ENCODE results near the gene NEK5. TPM values are rescaled to one million over a fixed set of nuclear protein-coding genes. Genes with fewer than 3 reads are reported as not detected.

Gene NEK5
- total RNA-seq, 1 donor from 2014 or later, result 4.3 TPM

DNA sequence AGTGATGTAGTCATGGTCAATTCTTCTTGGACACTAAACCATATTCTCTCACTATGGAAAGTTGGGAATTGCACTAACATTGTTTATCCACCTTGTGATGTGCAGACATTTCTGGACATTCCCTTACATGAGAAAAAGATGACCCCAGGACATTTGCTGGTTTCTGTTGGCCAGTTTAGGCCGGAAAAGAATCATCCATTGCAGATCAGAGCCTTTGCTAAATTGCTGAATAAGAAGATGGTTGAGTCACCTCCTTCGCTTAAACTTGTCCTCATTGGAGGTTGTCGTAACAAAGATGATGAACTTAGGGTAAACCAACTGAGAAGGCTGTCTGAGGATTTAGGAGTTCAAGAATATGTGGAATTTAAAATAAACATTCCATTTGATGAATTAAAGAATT, 104.4 kb downstream of the NEK5 start, which contains the start of gene UTP14C:
TSS of gene UTP14C (plus strand) at position 211 of the 400 bp plus-strand sequence. CDS start 4,114 bp downstream, outside the sequence.
- TF ChIP-seq, protein P1, sequence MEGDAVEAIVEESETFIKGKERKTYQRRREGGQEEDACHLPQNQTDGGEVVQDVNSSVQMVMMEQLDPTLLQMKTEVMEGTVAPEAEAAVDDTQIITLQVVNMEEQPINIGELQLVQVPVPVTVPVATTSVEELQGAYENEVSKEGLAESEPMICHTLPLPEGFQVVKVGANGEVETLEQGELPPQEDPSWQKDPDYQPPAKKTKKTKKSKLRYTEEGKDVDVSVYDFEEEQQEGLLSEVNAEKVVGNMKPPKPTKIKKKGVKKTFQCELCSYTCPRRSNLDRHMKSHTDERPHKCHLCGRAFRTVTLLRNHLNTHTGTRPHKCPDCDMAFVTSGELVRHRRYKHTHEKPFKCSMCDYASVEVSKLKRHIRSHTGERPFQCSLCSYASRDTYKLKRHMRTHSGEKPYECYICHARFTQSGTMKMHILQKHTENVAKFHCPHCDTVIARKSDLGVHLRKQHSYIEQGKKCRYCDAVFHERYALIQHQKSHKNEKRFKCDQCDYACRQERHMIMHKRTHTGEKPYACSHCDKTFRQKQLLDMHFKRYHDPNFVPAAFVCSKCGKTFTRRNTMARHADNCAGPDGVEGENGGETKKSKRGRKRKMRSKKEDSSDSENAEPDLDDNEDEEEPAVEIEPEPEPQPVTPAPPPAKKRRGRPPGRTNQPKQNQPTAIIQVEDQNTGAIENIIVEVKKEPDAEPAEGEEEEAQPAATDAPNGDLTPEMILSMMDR (IDR thresholded peaks at IDR 0.05; ENCODE audit: unreplicated experiment), result no peak
- Mint-ChIP-seq H3K4me3 (no peak within 1 kb of the TSS), H3K27ac (no peak within 1 kb of the TSS), H3K36me3 (peaks cover 78% of the 10 kb centered on the region), H3K9me3 (peaks cover 43% of the 10 kb centered on the region), H3K27me3 (ENCODE audit: low read depth) (no peaks in the 10 kb centered on the region), H3K4me1 (no peaks in the 10 kb centered on the region)
- no peak for DNase-seq (ENCODE audit: low spot score in 2 of 2, unreplicated experiment in 2 of 2)

DNA sequence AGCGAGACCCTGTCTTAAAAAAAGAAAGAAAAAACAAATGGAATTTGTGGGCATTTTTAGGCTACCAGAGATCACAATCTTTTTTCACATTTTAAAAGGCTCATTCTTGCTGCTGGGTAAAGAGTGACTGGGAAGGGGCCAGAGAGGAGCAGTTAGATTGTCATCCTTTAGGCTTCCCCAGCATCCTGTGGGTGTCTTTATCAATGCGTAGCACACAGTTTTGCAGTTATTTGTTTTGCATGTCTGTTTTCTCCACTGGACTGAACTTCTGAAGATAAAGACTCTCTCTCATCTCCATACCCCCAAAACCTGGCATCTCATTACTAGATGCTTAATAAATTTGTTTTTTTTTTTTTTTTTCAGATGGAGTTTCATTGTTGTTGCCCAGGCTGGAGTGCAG, 106.5 kb downstream of the NEK5 start:
- H3K36me3 Mint-ChIP-seq, result peaks cover 70% of the 10 kb centered on the region
- TF ChIP-seq, protein P1 (IDR thresholded peaks at IDR 0.05; ENCODE audit: unreplicated experiment), result no peak
- no peak overlapping the region for H3K4me3 Mint-ChIP-seq
- no peak for DNase-seq (ENCODE audit: low spot score in 2 of 2, unreplicated experiment in 2 of 2)
- no peak overlapping the region for H3K27ac Mint-ChIP-seq
- H3K9me3 Mint-ChIP-seq, result peaks cover 25% of the 10 kb centered on the region
- H3K4me1 Mint-ChIP-seq, result no peaks in the 10 kb centered on the region
- no peaks in the 10 kb centered on the region for H3K27me3 Mint-ChIP-seq (ENCODE audit: low read depth)

DNA sequence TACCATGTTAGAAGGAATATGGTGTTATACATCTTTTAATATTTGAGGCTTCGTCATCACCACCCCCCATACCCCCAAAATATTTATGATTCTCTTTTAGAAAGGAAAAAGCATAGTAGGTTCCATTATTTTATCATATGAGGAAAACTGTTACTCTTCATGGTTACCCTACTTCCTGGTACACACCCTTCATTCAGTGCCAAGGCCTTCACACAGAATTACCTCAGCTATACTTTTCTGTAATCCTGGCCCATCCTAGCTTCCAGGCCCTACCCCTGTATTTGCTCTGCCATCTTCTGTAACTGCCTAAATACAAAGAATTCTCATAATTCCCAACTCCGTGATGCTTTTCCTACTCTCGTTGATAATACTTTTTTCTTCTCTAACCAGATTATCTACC, 108.7 kb downstream of the NEK5 start:
- Mint-ChIP-seq H3K36me3 (peaks cover 67% of the 10 kb centered on the region), H3K27ac (no peak overlapping the region), H3K27me3 (ENCODE audit: low read depth) (no peaks in the 10 kb centered on the region), H3K9me3 (peaks cover 11% of the 10 kb centered on the region), H3K4me1 (no peaks in the 10 kb centered on the region), H3K4me3 (no peak overlapping the region)
- DNase-seq (ENCODE audit: low spot score in 2 of 2, unreplicated experiment in 2 of 2), result no peak
- TF ChIP-seq, protein P1 (IDR thresholded peaks at IDR 0.05; ENCODE audit: unreplicated experiment), result no peak

DNA sequence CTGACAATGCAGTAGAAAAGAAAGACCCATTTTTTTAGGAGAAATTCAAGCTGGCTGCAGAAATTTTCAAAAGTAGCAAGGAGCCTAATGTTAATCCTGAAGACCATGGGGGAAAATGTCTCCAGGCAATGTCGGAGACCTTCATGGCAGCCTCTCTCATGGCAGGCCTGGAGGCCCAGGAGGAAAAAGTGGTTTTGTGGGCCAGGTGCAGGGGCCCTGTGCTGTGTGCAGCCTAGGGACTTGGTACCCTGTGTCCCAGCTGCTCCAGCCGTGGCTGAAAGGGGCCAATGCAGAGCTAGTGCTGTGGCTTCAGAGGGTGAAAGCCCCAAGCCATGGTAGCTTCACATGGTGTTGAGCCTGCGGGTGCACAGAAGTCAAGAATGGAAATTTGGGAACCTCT, 112.6 kb downstream of the NEK5 start:
- TF ChIP-seq, protein P1 (IDR thresholded peaks at IDR 0.05; ENCODE audit: unreplicated experiment), result no peak
- Mint-ChIP-seq H3K27ac (no peak overlapping the region), H3K27me3 (ENCODE audit: low read depth) (no peaks in the 10 kb centered on the region), H3K36me3 (peaks cover 46% of the 10 kb centered on the region), H3K4me1 (peaks cover 8% of the 10 kb centered on the region), H3K4me3 (no peak overlapping the region), H3K9me3 (peaks cover 7% of the 10 kb centered on the region)
- no peak for DNase-seq (ENCODE audit: low spot score in 2 of 2, unreplicated experiment in 2 of 2)

DNA sequence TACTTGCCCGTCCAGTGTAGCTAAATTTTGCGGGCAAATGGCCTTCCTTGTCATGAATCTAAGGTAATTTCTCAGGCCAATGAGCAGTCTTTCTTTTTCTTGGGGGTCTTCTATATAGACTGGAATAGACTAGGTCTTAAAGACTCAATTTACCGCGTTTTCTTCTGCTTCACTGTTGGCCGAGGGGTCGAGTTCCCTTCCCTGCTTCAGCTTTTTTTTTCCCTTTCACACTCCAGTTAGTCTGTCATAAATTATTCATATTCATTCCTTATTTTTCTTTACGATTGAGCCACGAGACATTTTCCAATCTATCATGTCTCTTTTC, 116.4 kb downstream of the NEK5 start:
- TF ChIP-seq, protein P1 (IDR thresholded peaks at IDR 0.05; ENCODE audit: unreplicated experiment), result no peak
- peaks cover 7% of the 10 kb centered on the region for H3K9me3 Mint-ChIP-seq
- no peak for DNase-seq (ENCODE audit: low spot score in 2 of 2, unreplicated experiment in 2 of 2)
- peaks cover 38% of the 10 kb centered on the region for H3K4me1 Mint-ChIP-seq
- H3K4me3 Mint-ChIP-seq, result peak overlapping the region; percentile 95
- H3K27me3 Mint-ChIP-seq (ENCODE audit: low read depth), result no peaks in the 10 kb centered on the region
- H3K27ac Mint-ChIP-seq, result peak overlapping the region; percentile 98
- peaks cover 28% of the 10 kb centered on the region for H3K36me3 Mint-ChIP-seq
